ENCODE measurements around the gene GPRIN1.

Gene GPRIN1

DNA sequence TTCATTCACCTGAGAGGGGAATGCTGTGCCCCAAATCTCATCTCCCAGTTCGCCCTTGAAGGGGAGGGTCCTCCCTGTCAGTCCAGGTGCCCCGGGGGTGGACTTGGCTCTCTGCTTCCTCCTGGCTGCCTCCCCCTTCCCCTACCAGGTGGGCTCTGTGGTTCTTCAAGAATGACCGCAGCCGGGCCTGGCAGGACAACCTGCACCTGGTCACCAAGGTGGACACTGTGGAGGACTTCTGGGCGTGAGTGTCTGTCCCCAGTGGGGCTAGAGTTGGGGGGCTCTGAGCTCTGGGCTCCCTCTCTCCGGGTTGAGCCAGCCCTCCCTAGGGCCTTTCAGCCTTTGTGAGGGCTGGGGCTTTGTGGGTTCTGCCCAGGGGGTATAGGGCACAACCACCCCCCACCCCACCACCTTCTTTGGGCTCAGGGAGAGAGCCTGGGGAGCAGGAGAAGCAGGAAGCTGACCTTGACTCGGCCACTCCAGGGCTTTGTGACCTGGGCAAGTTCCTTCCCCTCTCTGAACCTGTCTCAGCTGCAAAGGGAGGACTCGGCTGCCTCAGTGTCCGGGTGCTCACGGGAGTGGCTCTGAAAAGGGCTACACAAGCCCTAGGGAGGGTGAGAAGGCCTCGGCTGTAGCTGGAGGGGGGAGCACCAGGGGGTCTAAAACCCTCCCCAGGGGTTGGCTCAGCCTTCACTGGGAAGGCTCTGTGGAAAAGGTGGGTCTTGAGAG lies 33.7 kb upstream of the GPRIN1 start:
- DNase-seq, result no peak

DNA sequence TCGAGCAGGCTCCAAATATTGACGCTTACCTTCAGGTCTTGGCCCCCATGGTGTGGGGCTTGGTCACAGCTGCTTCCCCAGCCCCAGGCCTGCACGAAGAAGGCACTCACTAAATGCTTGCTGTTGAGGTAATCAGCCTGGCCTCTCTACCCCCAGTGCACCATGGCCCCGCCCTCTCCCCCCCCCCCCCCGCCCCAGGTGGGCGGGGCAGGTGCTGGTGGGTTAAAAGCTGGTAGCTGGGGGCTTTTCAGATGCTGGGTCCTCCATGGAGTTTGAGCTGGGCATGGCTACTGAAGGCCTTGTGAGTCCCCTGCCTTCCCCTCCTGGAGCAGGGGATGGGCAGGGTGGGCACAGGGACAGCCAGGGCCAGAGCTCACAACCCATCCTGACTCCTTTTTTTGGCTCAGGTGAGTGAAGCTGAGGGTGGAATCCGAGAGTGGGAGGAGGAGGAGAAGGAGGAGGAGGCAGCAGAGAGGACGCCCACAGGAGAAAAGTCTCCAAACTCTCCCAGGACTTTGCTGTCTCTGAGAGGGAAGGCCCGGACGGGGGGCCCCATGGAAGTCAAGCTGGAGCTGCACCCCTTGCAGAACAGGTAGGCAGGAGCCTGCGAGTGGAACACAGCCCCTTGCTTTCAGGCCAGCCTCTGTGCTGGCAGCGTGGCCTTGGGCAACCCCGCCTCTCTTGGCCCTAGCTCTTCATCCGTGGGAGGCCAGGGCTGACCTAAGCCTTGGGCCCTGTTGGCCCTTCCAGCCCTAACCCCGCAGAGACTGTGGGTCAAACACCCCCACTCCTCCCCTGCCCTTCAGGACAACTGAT lies 32.9 kb upstream of the GPRIN1 start:
- peak in 3 of 4 experiments; percentile 16 to 42 (median 34) for DNase-seq

DNA sequence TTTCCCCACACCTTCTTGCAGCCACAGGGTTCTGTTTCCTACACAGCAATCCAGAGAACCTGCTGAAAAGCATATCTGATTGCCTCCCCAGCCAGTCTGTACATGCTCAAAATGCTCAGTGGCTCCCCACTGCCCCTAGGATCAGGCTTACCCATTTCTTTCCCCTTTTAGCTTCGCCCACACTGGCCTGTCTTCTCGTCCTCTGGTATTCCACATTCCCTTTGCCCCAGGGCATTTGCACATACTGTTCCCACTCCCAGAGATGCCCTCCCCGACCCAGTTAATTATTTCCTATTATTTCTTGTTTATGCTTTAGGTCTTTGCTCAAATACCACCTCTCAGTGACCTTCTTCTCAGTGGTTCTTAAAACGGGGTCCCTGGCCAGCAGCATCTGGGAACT lies 30.7 kb upstream of the GPRIN1 start:
- DNase-seq, result no peak

DNA sequence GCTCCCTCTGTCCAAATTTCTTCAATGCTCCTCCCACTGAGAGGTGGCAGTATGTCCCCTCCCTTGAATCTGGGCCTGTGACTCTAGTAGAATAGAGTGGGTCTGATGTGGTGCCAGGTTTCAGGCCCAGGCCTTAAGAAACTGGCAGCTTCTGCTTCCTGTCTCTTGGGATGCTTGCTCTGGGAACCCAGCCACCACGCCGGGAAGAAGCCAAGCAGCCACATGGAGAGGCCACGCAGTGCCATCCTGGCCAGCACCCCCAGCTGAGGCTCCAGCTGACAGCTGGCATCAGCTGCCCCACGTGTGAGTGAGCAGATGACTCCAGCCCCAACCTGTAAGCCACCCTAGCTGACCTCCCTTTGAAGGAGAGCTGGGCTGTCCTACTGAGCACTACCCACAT lies 30.0 kb upstream of the GPRIN1 start:
- DNase-seq, result no peak

DNA sequence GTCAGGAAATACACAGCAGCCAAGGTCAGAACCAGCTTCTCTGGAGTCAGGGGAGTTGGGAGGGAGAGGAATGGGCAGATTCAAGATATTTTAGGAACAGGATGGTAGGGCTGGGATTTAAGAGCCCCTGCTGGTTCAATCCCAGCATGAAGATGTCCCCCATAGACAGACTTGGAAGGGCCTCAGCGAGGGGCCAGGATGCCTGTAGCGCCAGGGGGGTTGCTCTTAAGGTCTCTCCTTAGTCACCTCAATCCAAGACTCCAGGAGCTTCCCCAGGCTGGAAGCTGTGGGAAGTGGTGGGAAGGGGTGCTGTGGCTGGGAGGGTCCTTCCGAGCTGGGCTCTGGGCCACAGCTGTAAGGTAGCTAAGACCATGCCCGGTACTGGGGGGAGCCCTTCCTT lies 29.3 kb upstream of the GPRIN1 start:
- DNase-seq, result no peak

DNA sequence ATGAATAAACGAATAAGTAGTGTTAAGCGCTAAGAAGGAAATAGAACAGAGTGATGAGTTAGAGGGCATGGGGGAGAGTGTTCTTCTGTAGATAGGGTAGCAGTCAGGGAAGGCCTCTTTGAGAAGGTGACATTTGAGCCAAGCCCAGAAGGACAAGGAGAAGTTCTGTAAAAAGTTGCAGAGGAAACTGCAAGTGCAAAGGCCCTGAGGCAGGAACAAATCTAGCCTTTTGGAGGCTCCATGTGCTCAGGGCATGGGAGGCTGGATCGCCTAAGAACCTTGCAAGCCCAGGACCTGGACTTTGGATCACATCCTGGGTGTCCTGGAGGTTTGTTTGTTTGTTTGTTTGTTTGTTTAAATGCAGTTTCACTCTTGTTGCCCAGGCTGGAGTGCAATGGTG lies 28.5 kb upstream of the GPRIN1 start:
- DNase-seq, result no peak

DNA sequence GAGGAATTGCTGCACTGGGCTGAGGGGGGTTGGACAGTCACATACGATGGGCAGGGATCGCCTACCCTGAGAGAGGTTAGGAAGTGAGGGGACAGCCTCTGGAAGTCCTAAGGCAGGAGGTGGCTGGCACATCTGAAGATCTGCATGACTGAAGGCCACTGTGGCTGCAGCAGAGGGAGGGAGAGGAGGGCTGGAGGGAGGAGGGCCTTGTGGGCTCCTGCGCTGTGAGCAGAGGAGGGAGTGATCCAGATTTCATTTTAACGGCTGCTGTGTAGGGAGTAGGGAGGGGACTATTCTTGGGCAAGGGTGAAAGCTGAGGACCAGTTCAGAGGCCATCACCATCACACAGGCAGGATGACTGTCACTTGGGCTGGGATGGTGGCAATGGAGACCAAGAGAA lies 27.6 kb upstream of the GPRIN1 start:
- DNase-seq, result no peak

DNA sequence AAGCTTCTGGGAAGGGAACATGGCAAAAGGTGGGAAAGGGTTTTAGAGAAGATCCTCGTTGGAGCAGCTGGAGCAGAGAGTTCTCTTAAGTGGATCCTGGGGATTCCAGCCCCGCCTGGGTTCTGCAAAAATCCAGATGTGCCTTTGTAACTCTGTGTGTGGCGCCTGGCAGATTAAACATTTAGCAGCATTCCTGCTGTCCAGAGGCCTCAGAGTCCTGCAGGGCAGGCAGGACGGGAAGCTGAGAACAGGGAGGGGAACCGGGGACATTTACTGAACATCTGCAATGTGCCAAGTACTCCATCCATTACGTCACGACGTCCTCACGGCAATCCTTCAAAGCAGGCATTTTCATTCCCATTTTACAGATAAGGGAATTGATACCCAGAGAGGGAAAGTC lies 26.5 kb upstream of the GPRIN1 start:
- DNase-seq, result no peak

DNA sequence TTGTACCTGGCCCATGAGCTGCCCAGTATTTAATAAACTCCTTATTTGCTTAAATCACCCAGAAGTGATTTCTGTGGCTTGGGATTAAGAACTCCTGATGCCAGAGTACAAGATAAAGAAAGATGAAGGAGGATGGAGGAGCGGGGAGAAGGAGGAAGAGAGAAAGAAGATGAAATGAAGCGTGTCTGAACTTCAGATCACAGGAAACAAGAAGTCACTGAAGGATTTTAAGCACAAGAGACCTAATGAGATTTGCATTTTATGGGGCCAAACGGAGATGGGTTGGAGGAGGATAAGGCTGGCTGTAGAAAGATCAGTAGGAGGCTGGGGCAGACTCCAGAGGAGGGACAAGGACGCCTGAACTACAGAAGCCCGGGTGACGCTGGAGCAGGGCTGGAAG lies 23.6 kb upstream of the GPRIN1 start:
- DNase-seq, result no peak

DNA sequence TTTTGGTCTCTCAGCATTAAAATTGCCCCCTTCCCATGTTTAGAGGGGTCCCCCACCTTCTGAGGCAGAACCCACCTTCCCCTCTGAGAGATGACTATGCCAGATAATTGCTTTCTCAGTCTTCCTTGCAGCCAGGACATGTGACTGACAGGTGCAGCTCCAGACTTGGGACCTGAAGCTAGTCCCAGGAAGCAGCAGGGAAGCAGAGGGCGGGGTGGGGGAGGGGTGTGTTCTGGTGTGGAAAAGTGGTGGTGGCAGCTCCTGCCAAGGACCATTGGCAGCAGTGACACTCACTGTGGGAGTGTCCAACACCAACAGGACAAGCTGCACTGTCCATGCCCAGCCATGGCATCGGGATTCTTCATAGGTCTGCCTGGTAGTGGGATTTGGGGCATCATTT lies 22.8 kb upstream of the GPRIN1 start:
- no peak for DNase-seq

DNA sequence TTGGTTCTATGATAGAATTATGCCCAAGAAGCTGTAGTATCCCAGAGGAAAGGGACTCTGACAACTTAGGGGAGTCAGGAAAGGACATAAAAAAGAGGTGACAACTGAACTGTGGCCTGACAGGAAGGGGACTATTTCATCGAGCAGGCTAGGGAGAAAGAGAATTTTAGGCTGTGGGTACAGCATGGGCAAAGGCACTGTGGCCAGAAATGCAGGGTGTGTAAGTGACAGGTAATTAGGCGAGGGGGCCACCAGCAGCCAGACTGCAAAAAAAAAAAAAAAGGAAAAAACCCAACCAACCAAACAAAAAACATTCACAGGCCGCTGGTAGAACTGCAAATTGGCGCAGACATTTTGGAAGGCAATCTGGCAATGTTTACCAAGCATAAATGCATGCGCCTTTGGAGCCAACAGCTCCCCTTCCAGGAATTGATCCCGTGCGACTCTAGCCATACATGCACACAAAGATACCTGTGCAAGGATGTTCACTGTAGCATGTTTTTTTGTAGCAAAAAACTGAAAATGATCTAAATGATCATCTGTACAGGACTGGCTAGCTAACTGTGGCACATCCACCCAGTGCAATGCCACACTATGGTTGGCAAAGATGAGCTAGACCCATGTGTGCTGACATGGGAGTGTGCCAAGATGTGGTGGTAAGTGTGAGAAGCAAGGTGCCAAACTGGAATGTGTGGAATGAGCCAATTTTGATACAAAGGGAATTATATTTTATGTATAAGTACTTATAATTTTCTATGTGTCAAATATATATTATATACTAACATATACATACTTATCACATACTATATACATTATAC lies 21.6 kb upstream of the GPRIN1 start:
- DNase-seq, result no peak

DNA sequence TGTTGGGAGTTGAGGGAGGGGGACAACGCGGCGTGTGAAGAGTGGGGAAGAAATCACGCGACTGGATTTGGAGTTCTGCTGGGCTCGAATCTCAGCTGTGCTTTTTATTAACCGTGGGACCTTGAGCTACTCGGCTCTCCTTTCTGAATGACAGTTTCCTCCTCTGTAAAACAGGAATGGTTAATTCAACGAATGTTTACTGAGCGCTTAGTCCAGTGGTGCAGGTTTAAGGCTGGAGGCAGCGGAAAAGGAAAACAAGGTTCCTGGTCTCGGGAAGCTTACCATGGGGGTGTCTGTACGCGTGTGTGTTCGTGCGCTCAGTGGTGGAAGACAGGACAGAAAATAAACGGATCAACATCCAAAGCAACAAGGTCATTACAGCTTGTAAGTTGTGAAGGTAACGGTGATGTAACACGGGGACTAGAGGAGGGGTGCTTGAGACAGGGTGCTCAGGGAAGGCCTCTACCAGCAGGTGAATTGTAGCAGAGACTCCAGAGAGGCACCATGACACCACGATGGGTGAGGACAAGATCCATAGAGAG lies 20.8 kb upstream of the GPRIN1 start:
- DNase-seq, result no peak

DNA sequence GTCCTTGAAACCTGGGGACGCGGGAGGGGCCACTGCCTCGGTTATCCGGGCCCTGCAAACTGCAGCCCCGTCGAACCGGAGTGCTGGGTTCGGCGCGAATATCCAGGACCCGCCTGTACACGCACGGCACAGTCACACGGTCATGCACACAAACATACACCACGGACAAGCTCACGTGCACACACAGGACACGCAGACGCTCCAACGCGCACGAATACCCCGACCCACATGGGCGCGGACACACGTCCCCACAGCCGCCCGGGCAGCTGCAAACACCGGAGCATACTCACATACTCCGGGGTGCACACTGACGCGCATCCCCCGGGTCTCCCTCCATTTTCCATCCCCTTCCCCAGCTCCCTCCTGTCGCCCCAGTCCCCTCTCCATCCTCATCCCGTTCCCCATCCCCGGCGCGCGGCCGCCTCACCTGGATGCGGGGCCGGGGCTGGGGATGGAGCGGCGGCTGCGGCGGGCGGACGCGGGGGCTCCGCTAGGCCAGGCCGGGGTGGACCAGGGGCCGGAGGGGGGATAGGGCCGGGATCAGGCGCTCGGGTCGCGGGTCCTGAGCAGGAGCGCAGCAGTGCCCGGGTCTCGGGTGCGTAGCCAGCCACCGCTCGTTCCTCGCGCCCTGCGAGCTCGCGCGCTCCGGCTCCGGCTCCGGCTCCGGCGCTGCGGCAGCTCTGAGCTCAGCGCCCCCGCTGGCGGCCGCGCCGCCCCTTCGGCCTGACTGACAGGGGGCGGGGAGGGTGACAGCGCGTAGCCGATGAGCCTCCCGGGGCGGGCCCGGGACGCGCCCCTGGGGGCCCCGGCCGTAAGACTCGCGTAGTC lies 20.1 kb upstream of the GPRIN1 start, which contains the start of the genes EIF4E1B and SNCB:
Gene EIF4E1B (plus strand): TSS at position 823 of the 828 bp plus-strand sequence. CDS start 12,113 bp downstream, outside the sequence.
Gene SNCB (minus strand): TSS at position 682 of the 828 bp plus-strand sequence. CDS start 880 bp downstream, outside the sequence.
- peak; percentile 12 to 65 (median 25) for DNase-seq

DNA sequence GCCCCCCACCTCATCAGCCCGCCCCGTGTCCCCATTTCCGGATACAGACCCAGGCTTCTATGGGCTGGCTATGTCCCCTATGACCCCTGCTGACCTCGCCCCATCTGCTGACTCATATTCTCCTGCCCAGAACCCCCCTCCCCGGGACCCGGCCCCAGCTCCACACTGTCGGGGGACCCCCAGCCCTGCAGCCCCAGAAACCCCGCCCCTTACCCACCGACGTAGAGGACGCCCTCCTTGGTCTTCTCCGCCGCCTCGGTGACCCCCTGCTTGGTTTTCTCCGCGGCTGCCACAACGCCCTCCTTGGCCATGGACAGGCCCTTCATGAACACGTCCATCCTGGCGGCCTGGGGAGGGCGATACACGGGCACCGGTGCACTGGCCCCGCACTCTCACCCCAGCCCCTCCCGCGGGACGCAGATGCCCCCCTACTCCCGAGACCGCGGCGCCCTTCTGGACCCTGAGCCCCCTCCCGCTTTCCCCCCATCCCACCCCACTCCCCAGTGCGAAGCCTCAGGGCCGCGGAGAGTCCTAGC lies 19.4 kb upstream of the GPRIN1 start:
- DNase-seq, result no peak

DNA sequence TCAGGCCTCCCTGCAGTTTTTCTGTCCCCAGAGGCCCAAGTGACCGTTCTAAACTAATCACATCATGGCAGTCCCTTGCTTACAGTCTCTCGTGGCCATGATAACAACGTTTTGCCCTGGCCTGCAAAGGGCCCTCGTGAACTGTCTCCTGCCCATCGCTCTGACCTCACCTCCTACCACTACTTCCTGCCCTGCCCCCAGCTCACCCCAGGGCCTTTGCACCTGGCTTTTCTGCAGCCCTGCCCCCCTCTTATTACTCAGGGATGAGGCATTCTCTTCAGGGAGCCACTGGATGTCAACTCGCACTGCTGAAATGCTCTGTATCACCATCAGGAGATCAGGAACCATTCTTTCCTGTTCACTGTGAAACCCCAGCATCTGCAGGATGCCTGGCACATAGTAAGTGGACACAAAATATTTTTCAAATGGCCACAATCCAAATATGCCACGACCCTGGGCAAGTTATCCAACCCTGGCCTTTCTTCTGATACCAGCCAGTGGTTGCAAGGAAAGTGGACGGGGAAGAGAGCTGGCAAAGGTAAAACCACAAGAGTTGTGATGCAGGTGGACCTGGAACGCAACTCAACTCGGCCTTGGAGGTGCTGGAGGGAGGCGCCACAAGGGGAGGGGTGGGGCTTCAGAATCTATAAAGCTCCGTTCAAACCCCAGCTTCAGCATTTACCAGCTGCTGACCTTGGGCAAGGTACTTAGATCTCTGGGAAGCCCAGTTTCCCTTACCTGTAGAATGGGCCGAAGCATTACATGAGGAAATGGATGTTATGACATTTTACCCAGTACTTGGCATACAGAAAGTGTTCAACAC lies 18.7 kb upstream of the GPRIN1 start:
- no peak for DNase-seq

DNA sequence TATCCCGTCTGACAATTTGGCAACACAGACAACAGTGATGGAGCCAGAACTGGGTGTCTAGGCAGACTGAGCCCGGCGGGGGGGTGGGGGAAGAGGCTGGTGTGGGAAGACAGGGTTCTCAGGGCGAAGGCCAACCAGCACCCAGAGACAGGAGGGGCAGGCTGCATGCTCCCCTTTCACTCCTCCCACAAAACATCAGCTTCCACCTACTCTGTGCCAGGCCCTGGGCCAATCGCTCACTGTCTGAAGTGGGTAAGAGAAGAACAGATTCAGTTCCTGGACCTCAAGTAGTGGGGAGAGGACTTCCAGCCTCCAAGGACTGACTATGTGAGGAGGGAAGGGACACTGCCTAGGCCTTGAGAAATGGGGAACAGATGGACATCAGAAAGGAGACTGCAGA lies 17.6 kb upstream of the GPRIN1 start:
- no peak for DNase-seq

DNA sequence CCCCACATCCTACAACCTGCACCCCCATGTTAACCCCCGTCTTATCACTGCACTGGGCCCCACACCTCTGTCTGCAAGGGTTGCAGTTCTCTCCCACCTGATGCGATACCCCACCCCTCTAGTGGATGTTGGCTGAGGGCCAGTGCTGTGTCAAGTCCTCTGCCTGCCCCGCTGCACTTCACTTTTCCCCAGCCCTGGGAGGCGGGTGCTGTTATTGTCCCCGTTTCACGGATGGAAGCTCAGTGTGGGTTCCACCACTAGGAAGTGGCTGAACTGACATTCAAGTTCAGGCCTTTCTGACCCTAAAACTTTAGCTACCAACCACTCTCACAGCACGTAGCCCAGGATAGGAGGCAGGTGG lies 16.9 kb upstream of the GPRIN1 start:
- DNase-seq, result no peak

DNA sequence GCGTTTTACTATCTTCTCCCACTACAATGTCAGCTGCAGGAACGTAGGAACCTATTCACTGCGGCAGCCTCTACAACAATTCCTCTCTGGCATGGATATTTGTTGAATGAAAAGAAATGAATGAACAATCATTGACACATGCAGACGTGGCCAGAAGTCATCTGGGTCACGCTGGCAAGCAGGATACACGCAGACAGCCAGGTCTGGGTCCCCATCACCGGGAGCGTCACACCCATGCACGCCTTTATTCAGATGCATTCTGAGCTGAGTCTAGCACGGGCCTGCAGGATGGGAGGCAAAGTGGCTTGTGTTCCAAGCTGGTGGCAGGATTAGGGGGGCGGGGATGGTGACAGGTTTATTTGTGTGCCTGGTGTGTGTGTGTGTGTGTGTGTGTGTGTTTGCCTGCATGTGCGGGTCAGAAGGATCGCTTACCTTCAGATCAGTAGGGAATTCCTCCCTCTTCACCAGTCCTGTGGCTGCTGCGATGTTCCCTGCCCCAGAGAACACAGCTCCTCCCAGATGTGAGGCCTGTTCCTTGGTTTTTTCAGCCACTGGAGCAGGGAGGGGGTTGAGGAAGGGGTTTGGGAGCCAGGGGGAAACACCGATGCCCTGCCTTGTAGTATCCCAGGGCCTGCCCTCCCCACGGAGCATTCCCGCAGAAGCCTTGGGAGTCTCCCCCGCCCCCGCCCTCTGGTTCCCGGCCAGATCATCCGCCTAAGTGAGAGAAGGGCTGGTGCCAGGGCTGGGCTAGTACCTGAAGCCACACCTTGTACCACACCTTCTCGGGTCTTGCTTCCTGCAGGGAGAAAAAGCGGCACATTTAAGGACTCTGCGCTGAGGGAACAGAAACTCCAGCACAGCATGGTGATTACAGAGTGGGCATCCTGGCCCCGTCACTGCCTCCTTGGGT lies 16.3 kb upstream of the GPRIN1 start:
- no peak for DNase-seq

DNA sequence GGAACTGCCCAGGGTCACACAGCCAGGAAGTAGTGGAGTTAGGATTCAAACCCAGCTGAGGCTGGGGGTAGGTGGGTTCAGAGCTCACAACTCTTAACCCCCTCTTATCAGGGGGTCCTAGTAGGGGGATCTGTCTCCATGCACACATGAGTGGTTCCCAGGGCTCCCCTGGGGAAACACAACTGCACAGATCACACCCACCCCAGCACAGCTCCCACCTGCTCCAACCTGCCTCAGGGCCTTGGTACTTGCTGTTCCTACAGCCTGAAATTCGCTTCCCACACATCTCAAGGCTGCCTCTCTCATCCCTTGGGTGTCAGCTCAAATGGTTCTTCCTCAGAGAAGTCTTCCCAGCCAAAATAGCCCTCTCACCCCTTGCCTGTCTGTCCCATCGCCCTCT lies 15.6 kb upstream of the GPRIN1 start:
- DNase-seq, result no peak

DNA sequence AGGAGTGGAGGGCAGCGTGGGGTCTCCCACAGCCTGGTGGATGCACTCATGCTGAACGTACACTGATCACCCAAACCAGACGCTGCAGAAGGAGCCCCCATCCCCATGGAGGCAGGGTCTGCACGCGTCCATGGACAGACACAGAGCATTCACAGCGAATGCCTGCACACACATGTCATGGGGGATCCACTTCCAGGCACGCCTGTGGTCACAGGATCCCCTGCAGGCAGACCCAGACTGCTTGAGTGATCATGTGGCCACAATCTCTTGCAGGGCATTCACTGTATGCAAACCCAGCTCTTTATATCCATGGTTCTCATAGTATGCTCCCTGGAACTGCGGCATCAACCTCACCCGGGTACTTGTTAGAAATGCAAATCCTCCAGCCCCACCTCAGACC lies 15.0 kb upstream of the GPRIN1 start:
- DNase-seq, result no peak
